HepG2 (cell line): Measurements from ENCODE around the gene ABHD1. TPM values are rescaled to one million over a fixed set of nuclear protein-coding genes. Genes with fewer than 3 reads are reported as not detected.
A peak's percentile ranks its signal among the peaks of the same experiment; 100 is the strongest.

Experiments used
- FOXO1 ChIP-seq: sonication (generic); formaldehyde crosslinking; IDR thresholded peaks from 2 replicates; pipeline ENCODE4 v1.4.0; 2020; ENCODE audit warnings: missing genetic modification reagents
- HNRNPK ChIP-seq: fragments of 200-400 bp; formaldehyde crosslinking; IDR thresholded peaks from 2 replicates; pipeline ENCODE4 v1.6.1; 2018; ENCODE audit warnings: low read length, low read depth, moderate library complexity, mild to moderate bottlenecking; ENCODE audit not compliant: poor library complexity, severe bottlenecking
- KDM1A ChIP-seq: IDR thresholded peaks from 2 replicates; pipeline ENCODE4 v1.6.1; 2016; ENCODE audit warnings: missing compliant biosample characterization
- KLF9 ChIP-seq: IDR thresholded peaks from 2 replicates; pipeline ENCODE4 v1.6.1; 2016; ENCODE audit warnings: low read depth
- KMT2A ChIP-seq: sonication (generic); formaldehyde crosslinking; IDR thresholded peaks from 2 replicates; pipeline ENCODE4 v1.4.0; 2020; ENCODE audit warnings: missing genetic modification reagents
- RBAK ChIP-seq: sonication (generic); formaldehyde crosslinking; IDR thresholded peaks from 2 replicates; pipeline ENCODE4 v1.5.1; 2020; ENCODE audit warnings: mild to moderate bottlenecking, missing genetic modification reagents
- SUZ12 ChIP-seq: fragments of 150-350 bp; IDR thresholded peaks from 2 replicates; pipeline ENCODE4 v1.6.1; 2014; ENCODE audit warnings: low read depth, low read length
- THAP11 ChIP-seq: IDR thresholded peaks from 2 replicates; pipeline ENCODE4 v1.6.1; 2016; ENCODE audit warnings: missing biosample characterization, missing genetic modification reagents
- TP53 ChIP-seq: sonication (generic); formaldehyde crosslinking; conservative IDR thresholded peaks from 2 replicates; pipeline ENCODE4 v1.4.0; 2020; ENCODE audit warnings: missing genetic modification reagents
- ZNF256 ChIP-seq: sonication (generic); formaldehyde crosslinking; conservative IDR thresholded peaks from 2 replicates; pipeline ENCODE4 v1.4.0; 2020; ENCODE audit warnings: missing genetic modification reagents
- ZNF292 ChIP-seq: sonication (generic); formaldehyde crosslinking; IDR thresholded peaks from 2 replicates; pipeline ENCODE4 v1.8.1; 2022; ENCODE audit warnings: mild to moderate bottlenecking, low read depth, missing genetic modification reagents, borderline replicate concordance
- ZNF333 ChIP-seq: sonication (generic); formaldehyde crosslinking; IDR thresholded peaks from 2 replicates; pipeline ENCODE4 v1.4.0; 2020; ENCODE audit warnings: mild to moderate bottlenecking, missing genetic modification reagents, borderline replicate concordance
- ZNF446 ChIP-seq: sonication (generic); formaldehyde crosslinking; IDR thresholded peaks from 2 replicates; pipeline ENCODE4 v1.5.0; 2020; ENCODE audit warnings: mild to moderate bottlenecking, missing genetic modification reagents
- ZNF546 ChIP-seq: sonication (generic); formaldehyde crosslinking; conservative IDR thresholded peaks from 2 replicates; pipeline ENCODE4 v1.8.1; 2023; ENCODE audit warnings: mild to moderate bottlenecking, missing genetic modification reagents
- ZNF616 ChIP-seq: sonication (generic); formaldehyde crosslinking; IDR thresholded peaks from 2 replicates; pipeline ENCODE4 v1.5.0; 2020; ENCODE audit warnings: low read depth, mild to moderate bottlenecking, missing genetic modification reagents
- ZNF670 ChIP-seq: sonication (generic); formaldehyde crosslinking; IDR thresholded peaks from 2 replicates; pipeline ENCODE4 v1.8.0; 2022; ENCODE audit warnings: mild to moderate bottlenecking, missing genetic modification reagents, borderline replicate concordance
- ZNF703 ChIP-seq: sonication (generic); formaldehyde crosslinking; IDR thresholded peaks from 2 replicates; pipeline ENCODE4 v1.5.1; 2020; ENCODE audit warnings: missing genetic modification reagents, mild to moderate bottlenecking, moderate library complexity, borderline replicate concordance
- ZNF713 ChIP-seq: sonication (generic); formaldehyde crosslinking; IDR thresholded peaks from 2 replicates; pipeline ENCODE4 v1.4.0; 2020; ENCODE audit warnings: mild to moderate bottlenecking, missing genetic modification reagents
- ZNF749 ChIP-seq: sonication (generic); formaldehyde crosslinking; IDR thresholded peaks from 2 replicates; pipeline ENCODE4 v1.8.0; 2022; ENCODE audit warnings: mild to moderate bottlenecking, missing genetic modification reagents, moderate library complexity, borderline replicate concordance
- polyA plus RNA-seq, 8 experiments: library from polyadenylated mRNA; depleted of rRNA in 3 of 8; stranded (reverse) in 7 of 8; unstranded in 1 of 8; fragments of >200 nt; fragmentation: Illumina TruSeq in 4 of 8; extraction: Trizol in 4 of 8; gene quantifications; 2 replicates each; pipeline versions ENCODE4 v1.2.1 to v1.2.3, GENCODE V29; 2011 to 2016; ENCODE audit warnings: low read depth in 4 of 8, missing spikeins in 1 of 8, mixed read lengths in 1 of 8; ENCODE audit not compliant: insufficient read depth in 1 of 8
- total RNA-seq, 5 experiments: library from RNA; depleted of rRNA; stranded (reverse); fragments of >200 nt; fragmentation: Illumina TruSeq; extraction: Trizol; gene quantifications; 2 replicates each; pipeline ENCODE4 v1.2.3, GENCODE V29; 2016; ENCODE audit warnings: low read depth in 1 of 5
- TF ChIP-seq, protein P1 (sequence below): sonication (generic); formaldehyde crosslinking; IDR thresholded peaks from 2 replicates; pipeline ENCODE4 v1.5.1; 2020; ENCODE audit warnings: mild to moderate bottlenecking, missing genetic modification reagents, moderate library complexity
- TF ChIP-seq, protein P2 (sequence below): IDR thresholded peaks from 2 replicates; pipeline ENCODE4 v1.6.1; 2016; ENCODE audit warnings: low read depth
- TF ChIP-seq, protein P3 (sequence below): sonication (generic); formaldehyde crosslinking; IDR thresholded peaks from 2 replicates; pipeline ENCODE4 v1.4.0; 2020; ENCODE audit warnings: missing genetic modification reagents

Gene ABHD1
- total and polyA plus RNA-seq, 2 of the 13 experiments (the other 11 are each of a cell fraction or from before 2014, with no cell fraction given) = 0.04 to 0.81 TPM

DNA sequence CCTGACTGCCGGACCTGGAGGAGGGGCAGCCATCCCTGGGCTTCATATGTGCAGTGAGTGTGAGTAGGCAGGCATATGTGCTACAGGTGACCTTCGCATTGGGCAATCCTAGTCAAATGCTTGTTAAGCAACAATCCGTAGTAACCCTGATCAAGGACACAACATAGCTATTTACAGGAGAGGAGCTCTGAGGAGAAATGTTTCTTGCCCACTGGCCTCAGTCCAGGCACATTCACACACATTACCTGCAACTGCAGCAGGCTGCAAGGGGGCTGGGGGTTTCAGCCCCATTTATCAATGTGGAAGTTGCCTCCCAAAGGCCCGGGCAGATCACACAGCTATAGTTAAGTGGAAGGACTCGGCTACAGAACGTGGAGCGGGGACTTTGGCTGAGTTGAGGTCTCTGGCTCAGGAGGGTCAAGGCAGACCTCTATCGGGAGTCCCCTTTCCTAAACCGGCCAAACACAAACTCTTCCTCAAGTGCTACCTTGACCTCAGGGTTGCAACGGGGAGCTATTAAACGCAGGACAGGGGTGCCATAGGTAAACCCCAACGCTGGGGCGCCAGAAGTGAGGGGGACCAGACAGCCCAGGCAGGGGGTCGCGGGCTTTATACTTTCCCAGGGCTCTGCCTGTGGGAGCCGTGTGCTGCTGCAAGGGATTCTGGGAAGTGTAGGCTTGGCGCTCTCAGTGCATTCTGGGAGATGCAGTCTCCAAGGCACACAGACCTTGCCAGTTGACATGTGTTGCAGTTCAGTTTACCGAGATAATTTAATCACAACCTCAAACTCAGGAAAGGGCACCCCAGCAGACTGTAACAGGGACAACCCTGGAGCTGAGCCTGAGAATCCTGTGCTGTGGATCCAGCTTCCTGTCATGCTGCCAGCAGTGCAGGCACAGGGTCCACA, 27.6 kb upstream of the ABHD1 start (continued):
- TF ChIP-seq, protein P1, sequence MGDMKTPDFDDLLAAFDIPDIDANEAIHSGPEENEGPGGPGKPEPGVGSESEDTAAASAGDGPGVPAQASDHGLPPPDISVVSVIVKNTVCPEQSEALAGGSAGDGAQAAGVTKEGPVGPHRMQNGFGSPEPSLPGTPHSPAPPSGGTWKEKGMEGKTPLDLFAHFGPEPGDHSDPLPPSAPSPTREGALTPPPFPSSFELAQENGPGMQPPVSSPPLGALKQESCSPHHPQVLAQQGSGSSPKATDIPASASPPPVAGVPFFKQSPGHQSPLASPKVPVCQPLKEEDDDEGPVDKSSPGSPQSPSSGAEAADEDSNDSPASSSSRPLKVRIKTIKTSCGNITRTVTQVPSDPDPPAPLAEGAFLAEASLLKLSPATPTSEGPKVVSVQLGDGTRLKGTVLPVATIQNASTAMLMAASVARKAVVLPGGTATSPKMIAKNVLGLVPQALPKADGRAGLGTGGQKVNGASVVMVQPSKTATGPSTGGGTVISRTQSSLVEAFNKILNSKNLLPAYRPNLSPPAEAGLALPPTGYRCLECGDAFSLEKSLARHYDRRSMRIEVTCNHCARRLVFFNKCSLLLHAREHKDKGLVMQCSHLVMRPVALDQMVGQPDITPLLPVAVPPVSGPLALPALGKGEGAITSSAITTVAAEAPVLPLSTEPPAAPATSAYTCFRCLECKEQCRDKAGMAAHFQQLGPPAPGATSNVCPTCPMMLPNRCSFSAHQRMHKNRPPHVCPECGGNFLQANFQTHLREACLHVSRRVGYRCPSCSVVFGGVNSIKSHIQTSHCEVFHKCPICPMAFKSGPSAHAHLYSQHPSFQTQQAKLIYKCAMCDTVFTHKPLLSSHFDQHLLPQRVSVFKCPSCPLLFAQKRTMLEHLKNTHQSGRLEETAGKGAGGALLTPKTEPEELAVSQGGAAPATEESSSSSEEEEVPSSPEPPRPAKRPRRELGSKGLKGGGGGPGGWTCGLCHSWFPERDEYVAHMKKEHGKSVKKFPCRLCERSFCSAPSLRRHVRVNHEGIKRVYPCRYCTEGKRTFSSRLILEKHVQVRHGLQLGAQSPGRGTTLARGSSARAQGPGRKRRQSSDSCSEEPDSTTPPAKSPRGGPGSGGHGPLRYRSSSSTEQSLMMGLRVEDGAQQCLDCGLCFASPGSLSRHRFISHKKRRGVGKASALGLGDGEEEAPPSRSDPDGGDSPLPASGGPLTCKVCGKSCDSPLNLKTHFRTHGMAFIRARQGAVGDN (CRISPR knock-in tag) = peak; percentile 95
- TF ChIP-seq ZNF292 (CRISPR knock-in tag) (peak; percentile 60; the same call in 1 of the 2 replicates), RBAK (CRISPR knock-in tag) (no peak), ZNF703 (CRISPR knock-in tag) (no peak; the same call in 1 of the 2 replicates), ZNF256 (peak; percentile 93), ZNF333 (CRISPR knock-in tag) (no peak; the same call in 1 of the 2 replicates), ZNF546 (CRISPR knock-in tag) (peak; percentile 97), ZNF713 (CRISPR knock-in tag) (0 out of 2 replicates have a peak, but pooled peaks have one; percentile 43), KMT2A (CRISPR knock-in tag) (no peak; the same call in 1 of the 2 replicates), ZNF749 (peak; percentile 76; the same call in 1 of the 2 replicates), KLF9 (CRISPR knock-in tag) (0 out of 2 replicates have a peak, but pooled peaks have one; percentile 18), SUZ12 (peak; percentile 72), HNRNPK (no peak), FOXO1 (CRISPR knock-in tag) (peak; percentile 98), ZNF616 (0 out of 2 replicates have a peak, but pooled peaks have one; percentile 78), ZNF446 (CRISPR knock-in tag) (no peak), KDM1A (CRISPR knock-in tag) (peak; percentile 80; the same call in 1 of the 2 replicates), TP53 (0 out of 2 replicates have a peak, but pooled peaks have one; percentile 81), THAP11 (CRISPR knock-in tag) (peak; percentile 96), ZNF670 (CRISPR knock-in tag) (peak; percentile 69; the same call in 1 of the 2 replicates)
- TF ChIP-seq, protein P2, sequence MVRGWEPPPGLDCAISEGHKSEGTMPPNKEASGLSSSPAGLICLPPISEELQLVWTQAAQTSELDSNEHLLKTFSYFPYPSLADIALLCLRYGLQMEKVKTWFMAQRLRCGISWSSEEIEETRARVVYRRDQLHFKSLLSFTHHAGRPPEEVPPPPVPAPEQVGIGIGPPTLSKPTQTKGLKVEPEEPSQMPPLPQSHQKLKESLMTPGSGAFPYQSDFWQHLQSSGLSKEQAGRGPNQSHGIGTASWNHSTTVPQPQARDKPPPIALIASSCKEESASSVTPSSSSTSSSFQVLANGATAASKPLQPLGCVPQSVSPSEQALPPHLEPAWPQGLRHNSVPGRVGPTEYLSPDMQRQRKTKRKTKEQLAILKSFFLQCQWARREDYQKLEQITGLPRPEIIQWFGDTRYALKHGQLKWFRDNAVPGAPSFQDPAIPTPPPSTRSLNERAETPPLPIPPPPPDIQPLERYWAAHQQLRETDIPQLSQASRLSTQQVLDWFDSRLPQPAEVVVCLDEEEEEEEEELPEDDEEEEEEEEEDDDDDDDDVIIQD (CRISPR knock-in tag) = peak; percentile 71
- TF ChIP-seq, protein P3, sequence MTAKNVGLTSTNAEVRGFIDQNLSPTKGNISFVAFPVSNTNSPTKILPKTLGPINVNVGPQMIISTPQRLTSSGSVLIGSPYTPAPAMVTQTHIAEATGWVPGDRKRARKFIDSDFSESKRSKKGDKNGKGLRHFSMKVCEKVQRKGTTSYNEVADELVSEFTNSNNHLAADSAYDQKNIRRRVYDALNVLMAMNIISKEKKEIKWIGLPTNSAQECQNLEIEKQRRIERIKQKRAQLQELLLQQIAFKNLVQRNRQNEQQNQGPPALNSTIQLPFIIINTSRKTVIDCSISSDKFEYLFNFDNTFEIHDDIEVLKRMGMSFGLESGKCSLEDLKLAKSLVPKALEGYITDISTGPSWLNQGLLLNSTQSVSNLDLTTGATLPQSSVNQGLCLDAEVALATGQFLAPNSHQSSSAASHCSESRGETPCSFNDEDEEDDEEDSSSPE (CRISPR knock-in tag) = peak; percentile 25; the same call in 1 of the 2 replicates
